IMR-90 (cell line): ENCODE results near the gene EVPL. TPM values are rescaled to one million over a fixed set of nuclear protein-coding genes. Genes with fewer than 3 reads are reported as not detected.

Experiments used
- ATAC-seq: fragments of 200-7000 bp; cut with Tn5 transposase; 2 replicates; pipeline ENCODE4 v1.9.1; 2020; ENCODE audit warnings: low read depth, mild to moderate bottlenecking, moderate library complexity
- BruUV-seq: library from RNA; stranded (reverse); fragments of 400-500 nt; replicated peaks from 2 replicates; lab custom pipeline; 2021; lab: Mats Ljungman, UMichigan
- CTCF ChIA-PET: fragments of 300-600 bp; formaldehyde crosslinking; extraction: SDS; loops from one replicate; lab custom pipeline; 2021; ENCODE audit warnings: antibody characterized with exemption; lab: Yijun Ruan, JAX
- POLR2A ChIA-PET: fragments of 300-600 bp; sonication (Branson Sonifier 250); formaldehyde crosslinking; loops from one replicate; lab custom pipeline; 2022; ENCODE audit warnings: antibody characterized with exemption; ENCODE audit not compliant: unreplicated experiment; lab: Charles Lee
- DNase-seq: peaks from one replicate; pipeline ENCODE4 v3.0.0; 2013
- H2AFZ ChIP-seq: replicated peaks from 2 replicates; pipeline ENCODE3; 2013; ENCODE audit warnings: low read length, mild to moderate bottlenecking; ENCODE audit not compliant: poor library complexity
- H2AK5ac ChIP-seq: 2 replicates; pipeline ENCODE4 v1.6.1; 2013; ENCODE audit warnings: low read depth, low read length, inconsistent platforms
- H2AK9ac ChIP-seq: replicated peaks from 2 replicates; pipeline ENCODE3; 2013; ENCODE audit warnings: mild to moderate bottlenecking, low read depth, low read length, moderate library complexity; ENCODE audit not compliant: poor library complexity
- H2BK120ac ChIP-seq: 2 replicates; pipeline ENCODE4 v1.6.1; 2013; ENCODE audit warnings: low read depth, low read length, inconsistent platforms
- H2BK15ac ChIP-seq: 3 replicates; pipeline ENCODE4 v1.6.1; 2013; ENCODE audit warnings: low read depth, low read length, inconsistent platforms
- H2BK20ac ChIP-seq: 2 replicates; pipeline ENCODE4 v1.6.1; 2013; ENCODE audit warnings: low read depth, mild to moderate bottlenecking, inconsistent platforms, low read length, moderate library complexity
- H2BK5ac ChIP-seq: 2 replicates; pipeline ENCODE4 v1.6.1; 2013; ENCODE audit warnings: mild to moderate bottlenecking, low read depth, low read length, inconsistent platforms; ENCODE audit not compliant: poor library complexity, severe bottlenecking
- H3K14ac ChIP-seq: replicated peaks from 2 replicates; pipeline ENCODE4 v1.6.1; 2013; ENCODE audit warnings: low read depth, low read length, inconsistent platforms
- H3K18ac ChIP-seq: 2 replicates; pipeline ENCODE4 v1.6.1; 2013; ENCODE audit warnings: low read depth, low read length, control low read depth
- H3K23ac ChIP-seq: 2 replicates; pipeline ENCODE4 v1.6.1; 2013; ENCODE audit warnings: low read depth, low read length, inconsistent platforms
- H3K27ac ChIP-seq: 2 replicates; pipeline ENCODE4 v1.5.1; 2013; ENCODE audit warnings: mild to moderate bottlenecking, control low read depth, low read length; ENCODE audit not compliant: insufficient read depth
- H3K27me3 ChIP-seq: 2 replicates; pipeline ENCODE4 v1.6.1; 2013; ENCODE audit warnings: low read length; ENCODE audit not compliant: control insufficient read depth, insufficient read depth
- H3K36me3 ChIP-seq: 2 replicates; pipeline ENCODE4 v1.6.1; 2013; ENCODE audit warnings: low read length, mixed read lengths; ENCODE audit not compliant: control insufficient read depth, insufficient read depth
- H3K4ac ChIP-seq: 2 replicates; pipeline ENCODE4 v1.6.1; 2013; ENCODE audit warnings: low read depth, low read length, inconsistent platforms
- H3K4me1 ChIP-seq: 2 replicates; pipeline ENCODE4 v1.6.1; 2013; ENCODE audit warnings: low read length, mixed read lengths; ENCODE audit not compliant: control insufficient read depth, insufficient read depth
- H3K4me2 ChIP-seq: 2 replicates; pipeline ENCODE4 v1.6.1; 2013; ENCODE audit warnings: low read depth, mild to moderate bottlenecking, control low read depth, low read length, moderate library complexity
- H3K4me3 ChIP-seq: 2 replicates; pipeline ENCODE4 v1.5.1; 2013; ENCODE audit warnings: low read depth, mild to moderate bottlenecking, control low read depth, low read length, moderate library complexity; ENCODE audit not compliant: insufficient read depth
- H3K56ac ChIP-seq: 2 replicates; pipeline ENCODE4 v1.6.1; 2013; ENCODE audit warnings: low read length, inconsistent platforms; ENCODE audit not compliant: insufficient read depth; ENCODE audit errors: extremely low read depth
- H3K79me1 ChIP-seq, 2 experiments: 2 replicates each; pipeline ENCODE4 v1.6.1; 2013; ENCODE audit warnings: low read length in 2 of 2, inconsistent platforms in 1 of 2, low read depth in 1 of 2
- H3K9ac ChIP-seq: 2 replicates; pipeline ENCODE4 v1.6.1; 2013; ENCODE audit warnings: low read depth, low read length, control low read depth
- H3K9me1 ChIP-seq: 2 replicates; pipeline ENCODE4 v1.6.1; 2013; ENCODE audit warnings: low read length, inconsistent platforms; ENCODE audit not compliant: insufficient read depth
- H3K9me3 ChIP-seq: 2 replicates; pipeline ENCODE4 v1.6.1; 2013; ENCODE audit warnings: low read length; ENCODE audit not compliant: control insufficient read depth, insufficient read depth
- H4K20me1 ChIP-seq: 2 replicates; pipeline ENCODE4 v1.6.1; 2013; ENCODE audit warnings: low read length, inconsistent platforms; ENCODE audit not compliant: insufficient read depth
- H4K5ac ChIP-seq: 2 replicates; pipeline ENCODE4 v1.6.1; 2013; ENCODE audit warnings: mild to moderate bottlenecking, low read depth, low read length, control low read depth
- H4K8ac ChIP-seq, 2 experiments: 2 replicates each; pipeline ENCODE4 v1.6.1; 2013; ENCODE audit warnings: low read depth in 2 of 2, low read length in 2 of 2, control low read depth in 1 of 2, inconsistent platforms in 1 of 2
- H4K91ac ChIP-seq: 2 replicates; pipeline ENCODE4 v1.6.1; 2013; ENCODE audit warnings: low read depth, low read length, inconsistent platforms; ENCODE audit not compliant: insufficient read depth
- MAFK ChIP-seq: IDR thresholded peaks from 2 replicates; pipeline ENCODE4 v1.6.1; 2012; ENCODE audit warnings: low read depth, low read length, improper control_type of control experiment
- NFE2L2 ChIP-seq: fragments of 150-350 bp; IDR thresholded peaks from 2 replicates; pipeline ENCODE4 v1.6.1; 2016; ENCODE audit warnings: low read depth, mild to moderate bottlenecking, low read length
- RAD21 ChIP-seq: IDR thresholded peaks from 2 replicates; pipeline ENCODE4 v1.6.1; 2012; ENCODE audit warnings: low read length, improper control_type of control experiment
- RCOR1 ChIP-seq: IDR thresholded peaks from 2 replicates; pipeline ENCODE4 v1.6.1; 2012; ENCODE audit warnings: mild to moderate bottlenecking, low read length, improper control_type of control experiment; ENCODE audit not compliant: insufficient replicate concordance
- USF2 ChIP-seq: fragments of 150-350 bp; IDR thresholded peaks from 2 replicates; pipeline ENCODE4 v1.6.1; 2017; ENCODE audit warnings: mild to moderate bottlenecking, antibody characterized with exemption, low read length, low read depth
- WGBS, 2 experiments: methylation state at CpG; one replicate each; pipeline versions ENCODE4 v1.1.5 to v1.1.7; 2013; ENCODE audit warnings: missing lambda C conversion rate in 2 of 2; ENCODE audit not compliant: insufficient read length in 1 of 2; ENCODE audit errors: extremely low coverage in 2 of 2; 5-methylcytosine and 5-hydroxymethylcytosine counted together
- dilution Hi-C: fragments of 300-500 bp; cut with HindIII; formaldehyde crosslinking; loops from one replicate; pipeline ENCODE4 v1.14.3; 2018; ENCODE audit warnings: low sequenced_read_pairs; ENCODE audit not compliant: unreplicated experiment
- in situ Hi-C: fragments of 300-500 bp; cut with MboI; formaldehyde crosslinking; loops from 3 replicates; pipeline ENCODE4 v1.14.3; 2019; ENCODE audit warnings: low sequenced_read_pairs, inconsistent platforms, mixed read lengths
- intact Hi-C: fragments of 100-400 bp; cut with micrococcal nuclease; formaldehyde crosslinking; loops from 2 replicates; pipeline ENCODE4 v1.10.0; 2022
- polyA plus RNA-seq, 3 experiments: library from polyadenylated mRNA; depleted of rRNA; stranded (reverse); fragments of >200 nt; gene quantifications; 2 replicates each; pipeline ENCODE4 v1.2.3, GENCODE V29; 2012; ENCODE audit warnings: low replicate concordance in 1 of 3
- total RNA-seq: library from RNA; depleted of rRNA; stranded (reverse); fragments of >200 nt; gene quantifications from 2 replicates; pipeline ENCODE4 v1.2.3, GENCODE V29; 2012

Gene EVPL
- total and polyA plus RNA-seq, 2 of the 4 experiments (the other 2 are of a cell fraction): not detected

- Histone ChIP-seq H3K27me3 (no peaks in the 10 kb centered on the region), H4K5ac (no peak overlapping the region), H3K23ac (no peak overlapping the region), H3K9me1 (no peaks in the 10 kb centered on the region; the same call in 1 of the 2 replicates), H2BK5ac (no peak overlapping the region), H2AK9ac (no peak overlapping the region), H2BK15ac (no peak overlapping the region), H3K9me3 (no peaks in the 10 kb centered on the region), H2BK20ac (no peak overlapping the region), H4K8ac (no peak overlapping the region), H3K4me3 (no peak overlapping the region), H2AK5ac (no peak overlapping the region), H3K14ac (no peak overlapping the region), H3K56ac (no peak overlapping the region), H3K4me2 (no peak overlapping the region), H3K27ac (no peak overlapping the region), H3K79me1 (no peaks in the 10 kb centered on the region), H2BK120ac (no peak overlapping the region), H3K36me3 (0 out of 2 replicates have a peak, but pooled peaks cover 2% of the 10 kb centered on the region), H3K9ac (no peak overlapping the region), H4K91ac (no peak overlapping the region), H3K4ac (no peak overlapping the region), H3K4me1 (peaks cover 2% of the 10 kb centered on the region; the same call in 1 of the 2 replicates), H2AFZ (no peak overlapping the region), H4K20me1 (no peaks in the 10 kb centered on the region), H3K18ac (no peak overlapping the region)
- in situ Hi-C loops: no loop called here
- DNase-seq (no peak), ATAC-seq (no peak)
- dilution Hi-C loops: no loop called here
- TF ChIP-seq NFE2L2: no peak
- no peak for TF ChIP-seq USF2
- TF ChIP-seq RAD21: no peak
- no peak for TF ChIP-seq MAFK
- TF ChIP-seq RCOR1: no peak
- intact Hi-C loops: no loop called here
- WGBS, 2 experiments: 90% methylated on average over 7 of the region's 20 CpGs; no CpG with 5 or more reads in 1 of the 2 experiments
- CTCF ChIA-PET: interaction anchor here (0.6 kb wide), 2 partner anchors 53 to 492 kb away, joined by 4 to 5 read pairs; partner anchors contain the start of genes ACOX1 and TEN1
- no TSS peak for BruUV-seq
- POLR2A ChIA-PET: no interaction called here
Measured at GRCh38 chr17:76032073-76032779, 5.1 kb upstream of the EVPL start.
